Measurements from ENCODE around the gene RHOH.

The RHOH gene

GRCh38 chr4:40194602-40195161 is 2.1 kb upstream of the RHOH start:
- Histone ChIP-seq H3K27ac (ENCODE audit: extremely low read depth, low read depth, low read length) (no peak overlapping the region), H3K36me3 (ENCODE audit: control insufficient read depth in 2 of 2, insufficient read depth in 1 of 2, low read length in 2 of 2) (no peaks in the 10 kb centered on the region), H3K4me1 (ENCODE audit: control insufficient read depth, insufficient read depth, low read length) (no peaks in the 10 kb centered on the region), H3K4me3 (ENCODE audit: low read depth, low read length) (no peak overlapping the region), H3K9me3 (ENCODE audit: control insufficient read depth, insufficient read depth, low read depth, low read length) (no peaks in the 10 kb centered on the region)
- POLR2A ChIA-PET = no interaction called here
- TF ChIP-seq ZNF549 (tag by site-specific recombination; IDR thresholded peaks at IDR 0.05) = no peak
- no peak for TF ChIP-seq ZNF138 (tag by site-specific recombination; IDR thresholded peaks at IDR 0.05; ENCODE audit: borderline replicate concordance)
- TF ChIP-seq ZNF521 (tag by site-specific recombination; IDR thresholded peaks at IDR 0.05) = no peak
- TF ChIP-seq ZNF362 (tag by site-specific recombination; IDR thresholded peaks at IDR 0.05) = no peak
- TF ChIP-seq ZNF677 (tag by site-specific recombination; IDR thresholded peaks at IDR 0.05) = no peak
- no peak for TF ChIP-seq ZNF169 (tag by site-specific recombination; IDR thresholded peaks at IDR 0.05)
- no peak for TF ChIP-seq ZNF704 (tag by site-specific recombination; IDR thresholded peaks at IDR 0.05)
- no peak for TF ChIP-seq PRDM10 (tag by site-specific recombination; IDR thresholded peaks at IDR 0.05)
- TF ChIP-seq ZNF133 (tag by site-specific recombination; IDR thresholded peaks at IDR 0.05) = no peak
- no peak for TF ChIP-seq ZNF639 (tag by site-specific recombination; IDR thresholded peaks at IDR 0.05)
- no peak for TF ChIP-seq ZSCAN5A (tag by site-specific recombination; IDR thresholded peaks at IDR 0.05)
- TF ChIP-seq KLF16 (tag by site-specific recombination; IDR thresholded peaks at IDR 0.05) = no peak
- TF ChIP-seq ZBTB6 (tag by site-specific recombination; IDR thresholded peaks at IDR 0.05) = no peak
- CTCF ChIA-PET = interaction anchor here (0.7 kb wide), 1 partner anchor 75 kb away, joined by 3 read pairs; no protein-coding TSS in a partner anchor
